GM12875 (cell line): Measurements from ENCODE around the gene XPC.

ENCODE experiments used
- H3K4me3 ChIP-seq: one replicate; pipeline ENCODE4 v1.5.1; 2011; ENCODE audit warnings: low read depth, low read length, control low read depth
- CTCF ChIP-seq: IDR thresholded peaks from 2 replicates; pipeline ENCODE4 v1.5.1; 2011; ENCODE audit warnings: low read depth, mild to moderate bottlenecking, control low read depth, inconsistent platforms, low read length, moderate library complexity, borderline replicate concordance; ENCODE audit not compliant: insufficient read depth

The XPC gene

GRCh38 chr3:14130707-14131106 lies 47.7 kb downstream of the XPC start:
- no peak for TF ChIP-seq CTCF
- no peak overlapping the region for H3K4me3 ChIP-seq

GRCh38 chr3:14130230-14130629 lies 48.2 kb downstream of the XPC start:
- no peak for TF ChIP-seq CTCF

GRCh38 chr3:14129296-14129695 lies 49.1 kb downstream of the XPC start:
- TF ChIP-seq CTCF: no peak

More at GRCh38 chr3:14130230-14130629, 48.2 kb downstream of the XPC start:
- H3K4me3 ChIP-seq: no peak overlapping the region

GRCh38 chr3:14128724-14129123 lies 49.7 kb downstream of the XPC start:
- TF ChIP-seq CTCF: no peak
- no peak overlapping the region for H3K4me3 ChIP-seq

More at GRCh38 chr3:14129296-14129695, 49.1 kb downstream of the XPC start:
- H3K4me3 ChIP-seq: no peak overlapping the region

- no peak for TF ChIP-seq CTCF
Observed at GRCh38 chr3:14127516-14128161, 50.8 kb downstream of the XPC start.

GRCh38 chr3:14126887-14127505 lies 51.4 kb downstream of the XPC start:
- no peak overlapping the region for H3K4me3 ChIP-seq
- TF ChIP-seq CTCF: no peak

More at GRCh38 chr3:14127516-14128161, 50.8 kb downstream of the XPC start:
- no peak overlapping the region for H3K4me3 ChIP-seq
